Sigmoid colon (tissue), 4 donors: ENCODE data around the gene ZC3H6.

Source experiments
- CTCF ChIP-seq, 4 experiments: fragments of 450-650 bp in 3 of 4; fragments of 200-600 bp in 1 of 4; IDR thresholded peaks; one replicate each; pipeline ENCODE4 v1.5.1; 2016 to 2019; ENCODE audit warnings: antibody characterized with exemption in 4 of 4, mild to moderate bottlenecking in 3 of 4, moderate library complexity in 2 of 4
- POLR2A ChIP-seq, 2 donors: fragments of 450-650 bp; IDR thresholded peaks; one replicate each; pipeline ENCODE4 v1.6.1; 2016; ENCODE audit warnings: antibody characterized with exemption in 2 of 2, mild to moderate bottlenecking in 2 of 2, moderate library complexity in 2 of 2
- POLR2AphosphoS5 ChIP-seq, 4 donors: sonication (generic); formaldehyde crosslinking; IDR thresholded peaks; one replicate each; pipeline ENCODE4 v1.6.1; 2017; ENCODE audit warnings: antibody characterized with exemption in 4 of 4

- TF ChIP-seq CTCF (IDR thresholded peaks at IDR 0.05) (no peak), POLR2AphosphoS5 (IDR thresholded peaks at IDR 0.05) (no peak), POLR2A (IDR thresholded peaks at IDR 0.05) (no peak)
These were observed 56.8 kb downstream of the ZC3H6 start for GRCh38 chr2:112332123-112332696.
